B cell (primary cell): ENCODE results near the gene EEPD1. TPM values are rescaled to one million over a fixed set of nuclear protein-coding genes. Genes with fewer than 3 reads are reported as not detected.

Source experiments
- ATAC-seq: fragments of 200-7000 bp; cut with Tn5 transposase; one replicate; pipeline ENCODE4 v1.10.0; 2021; ENCODE audit warnings: low read depth, mild to moderate bottlenecking, moderate number of reproducible peaks, moderate library complexity
- CTCF ChIA-PET: fragments of 350-600 bp; sonication (Branson Sonifier 250); formaldehyde crosslinking; loops from one replicate; lab custom pipeline; 2021; ENCODE audit warnings: antibody characterized with exemption, inconsistent platforms; lab: Charles Lee
- POLR2A ChIA-PET: fragments of 350-600 bp; sonication (Branson Sonifier 250); formaldehyde crosslinking; loops from one replicate; lab custom pipeline; 2021; ENCODE audit warnings: antibody characterized with exemption; lab: Charles Lee
- DNase-seq: peaks from one replicate; pipeline ENCODE4 v3.0.0; 2013
- H2AFZ ChIP-seq: 2 replicates; pipeline ENCODE4 v1.6.1; 2012; ENCODE audit warnings: mild to moderate bottlenecking, low read depth, low read length; ENCODE audit not compliant: insufficient read depth, poor library complexity, severe bottlenecking
- H3K27ac ChIP-seq, 2 donors: 1 replicate in 1 of 2; 2 replicates in 1 of 2; pipeline ENCODE4 v1.5.1; 2012 to 2013; ENCODE audit warnings: low read length in 2 of 2, mild to moderate bottlenecking in 2 of 2, moderate library complexity in 1 of 2
- H3K27me3 ChIP-seq, 4 experiments: fragments of 200-600 bp in 1 of 4; sonication (generic) in 1 of 4; replicated peaks in 1 of 4; 1 replicate in 2 of 4; 2 replicates in 2 of 4; pipeline versions ENCODE4 v1.6.1 to v1.7.0; 2013 to 2016; ENCODE audit warnings: low read length in 3 of 4, mild to moderate bottlenecking in 2 of 4, mixed read lengths in 1 of 4, moderate library complexity in 1 of 4; ENCODE audit not compliant: insufficient read depth in 4 of 4, control insufficient read depth in 3 of 4; ENCODE audit errors: control extremely low read depth in 1 of 4
- H3K36me3 ChIP-seq, 2 experiments: replicated peaks in 1 of 2; 1 replicate in 1 of 2; 2 replicates in 1 of 2; pipeline versions ENCODE4 v1.6.1 to v1.7.1; 2013; ENCODE audit warnings: low read length in 1 of 2; ENCODE audit not compliant: insufficient read depth in 2 of 2, control insufficient read depth in 1 of 2; ENCODE audit errors: control extremely low read depth in 1 of 2, extremely low read depth in 1 of 2
- H3K4me1 ChIP-seq, 2 donors: fragments of 200-600 bp in 1 of 2; sonication (generic) in 1 of 2; 1 replicate in 1 of 2; 2 replicates in 1 of 2; pipeline versions ENCODE4 v1.5.1 to v1.6.1; 2013 to 2017; ENCODE audit warnings: low read length in 2 of 2; ENCODE audit not compliant: control insufficient read depth in 2 of 2, insufficient read depth in 2 of 2
- H3K4me2 ChIP-seq: replicated peaks from 2 replicates; pipeline ENCODE3; 2012; ENCODE audit warnings: mild to moderate bottlenecking, low read depth, low read length; ENCODE audit not compliant: poor library complexity, severe bottlenecking
- H3K4me3 ChIP-seq, 5 experiments: fragments of 200-600 bp in 1 of 5; sonication (generic) in 1 of 5; 1 replicate in 3 of 5; 2 replicates in 2 of 5; pipeline versions ENCODE4 v1.5.1 to v1.7.0; 2011 to 2016; ENCODE audit warnings: low read length in 4 of 5, mild to moderate bottlenecking in 4 of 5, low read depth in 2 of 5, control low read depth in 1 of 5, moderate library complexity in 1 of 5; ENCODE audit not compliant: insufficient read depth in 1 of 5; ENCODE audit errors: control extremely low read depth in 1 of 5, extremely low read depth in 1 of 5
- H3K79me2 ChIP-seq: fragments of 200-600 bp; sonication (generic); one replicate; pipeline ENCODE4 v1.6.0; 2016; ENCODE audit warnings: low read length; ENCODE audit not compliant: control insufficient read depth, insufficient read depth
- H3K9ac ChIP-seq: fragments of 200-600 bp; sonication (generic); 2 replicates; pipeline ENCODE4 v1.6.1; 2017; ENCODE audit warnings: mild to moderate bottlenecking, low read length, moderate library complexity
- H3K9me3 ChIP-seq, 3 donors: one replicate each; pipeline versions ENCODE4 v1.6.1 to v1.7.1; 2013; ENCODE audit warnings: low read length in 2 of 3; ENCODE audit not compliant: control insufficient read depth in 2 of 3, insufficient read depth in 1 of 3; ENCODE audit errors: control extremely low read depth in 1 of 3
- H4K20me1 ChIP-seq: 2 replicates; pipeline ENCODE4 v1.6.0; 2012; ENCODE audit warnings: mild to moderate bottlenecking, low read length; ENCODE audit not compliant: insufficient read depth, control insufficient read depth, poor library complexity, severe bottlenecking
- H3K27ac Mint-ChIP-seq: one replicate; pipeline ENCODE4 v1.8.0; 2021; ENCODE audit warnings: mixed read lengths
- H3K27me3 Mint-ChIP-seq: one replicate; pipeline ENCODE4 v1.8.0; 2021; ENCODE audit warnings: mixed read lengths
- H3K4me1 Mint-ChIP-seq: one replicate; pipeline ENCODE4 v1.8.0; 2021; ENCODE audit warnings: mixed read lengths
- H3K4me3 Mint-ChIP-seq: one replicate; pipeline ENCODE4 v1.8.0; 2021; ENCODE audit warnings: mixed read lengths
- H3K9me3 Mint-ChIP-seq: one replicate; pipeline ENCODE4 v1.8.0; 2022; ENCODE audit warnings: mixed read lengths; ENCODE audit not compliant: insufficient read depth
- EZH2 ChIP-seq: IDR thresholded peaks from 2 replicates; pipeline ENCODE4 v1.6.1; 2012; ENCODE audit warnings: borderline replicate concordance, low read depth, mild to moderate bottlenecking, moderate library complexity, low read length; ENCODE audit not compliant: insufficient read depth, poor library complexity, severe bottlenecking
- WGBS: methylation state at CpG from one replicate; pipeline ENCODE4 v1.1.5; 2013; ENCODE audit warnings: missing lambda C conversion rate; ENCODE audit not compliant: insufficient coverage; 5-methylcytosine and 5-hydroxymethylcytosine counted together
- intact Hi-C: fragments of 100-400 bp; cut with micrococcal nuclease; formaldehyde crosslinking; loops from one replicate; pipeline ENCODE4 v1.10.0; 2022
- polyA plus RNA-seq: library from polyadenylated mRNA; depleted of rRNA; stranded (reverse); fragments of >200 nt; gene quantifications from 2 replicates; pipeline ENCODE4 v1.2.3, GENCODE V29; 2012
- total RNA-seq, 2 donors: library from RNA; stranded (reverse); fragments of 120-200 nt in 1 of 2; gene quantifications; 1 replicate in 1 of 2; 2 replicates in 1 of 2; pipeline versions ENCODE4 v1.2.3 to v1.2.4, GENCODE V29; 2013 to 2022
- TF ChIP-seq, protein P1 (sequence below): fragments of 200-600 bp; IDR thresholded peaks from one replicate; pipeline ENCODE4 v1.8.0; 2022; ENCODE audit warnings: antibody characterized with exemption, mild to moderate bottlenecking

EEPD1 gene
- total and polyA plus RNA-seq, 2 donors (not counting 1 experiment from before 2014, with no cell fraction given) = 0.49 to 4.1 TPM

GRCh38 chr7:36297364-36298009, 144.4 kb downstream of the EEPD1 start:
- intact Hi-C loops = no loop called here
- H3K27me3 ChIP-seq = peaks cover 0 to 2% (median 0%) of the 10 kb centered on the region in 4 experiments
- no peaks in the 10 kb centered on the region for H3K27me3 Mint-ChIP-seq
- H3K4me1 ChIP-seq = no peaks in the 10 kb centered on the region
- H3K27ac Mint-ChIP-seq = no peak overlapping the region
- TF ChIP-seq, protein P1, sequence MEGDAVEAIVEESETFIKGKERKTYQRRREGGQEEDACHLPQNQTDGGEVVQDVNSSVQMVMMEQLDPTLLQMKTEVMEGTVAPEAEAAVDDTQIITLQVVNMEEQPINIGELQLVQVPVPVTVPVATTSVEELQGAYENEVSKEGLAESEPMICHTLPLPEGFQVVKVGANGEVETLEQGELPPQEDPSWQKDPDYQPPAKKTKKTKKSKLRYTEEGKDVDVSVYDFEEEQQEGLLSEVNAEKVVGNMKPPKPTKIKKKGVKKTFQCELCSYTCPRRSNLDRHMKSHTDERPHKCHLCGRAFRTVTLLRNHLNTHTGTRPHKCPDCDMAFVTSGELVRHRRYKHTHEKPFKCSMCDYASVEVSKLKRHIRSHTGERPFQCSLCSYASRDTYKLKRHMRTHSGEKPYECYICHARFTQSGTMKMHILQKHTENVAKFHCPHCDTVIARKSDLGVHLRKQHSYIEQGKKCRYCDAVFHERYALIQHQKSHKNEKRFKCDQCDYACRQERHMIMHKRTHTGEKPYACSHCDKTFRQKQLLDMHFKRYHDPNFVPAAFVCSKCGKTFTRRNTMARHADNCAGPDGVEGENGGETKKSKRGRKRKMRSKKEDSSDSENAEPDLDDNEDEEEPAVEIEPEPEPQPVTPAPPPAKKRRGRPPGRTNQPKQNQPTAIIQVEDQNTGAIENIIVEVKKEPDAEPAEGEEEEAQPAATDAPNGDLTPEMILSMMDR = no peak
- TF ChIP-seq EZH2 = no peak
- H3K9me3 ChIP-seq = no peaks in the 10 kb centered on the region
- no peak overlapping the region for H3K4me2 ChIP-seq
- H3K4me3 ChIP-seq = no peak overlapping the region
- no peaks in the 10 kb centered on the region for H4K20me1 ChIP-seq
- no peaks in the 10 kb centered on the region for H3K36me3 ChIP-seq
- H3K9ac ChIP-seq = no peak overlapping the region
- no peak overlapping the region for H3K4me3 Mint-ChIP-seq
- DNase-seq = no peak
- no peaks in the 10 kb centered on the region for H3K9me3 Mint-ChIP-seq
- 100% methylated on average over 1 of the region's 7 CpGs for WGBS
- no peaks in the 10 kb centered on the region for H3K4me1 Mint-ChIP-seq
- ChIA-PET POLR2A (no interaction called here), CTCF (interaction anchor here (2.0 kb wide), 1 partner anchor 21 kb away, joined by 14 read pairs; no protein-coding TSS in a partner anchor)
- no peak overlapping the region for H2AFZ ChIP-seq
- H3K79me2 ChIP-seq = no peaks in the 10 kb centered on the region
- ATAC-seq = no peak
- no peak overlapping the region for H3K27ac ChIP-seq

- no peak for ATAC-seq
- Histone ChIP-seq H3K79me2 (no peaks in the 10 kb centered on the region), H3K27me3 (no peaks in the 10 kb centered on the region), H3K36me3 (no peaks in the 10 kb centered on the region), H3K4me3 (no peak overlapping the region), H3K9me3 (no peaks in the 10 kb centered on the region), H3K27ac (no peak overlapping the region), H3K4me2 (no peak overlapping the region), H4K20me1 (no peaks in the 10 kb centered on the region), H2AFZ (no peak overlapping the region), H3K4me1 (no peaks in the 10 kb centered on the region), H3K9ac (no peak overlapping the region)
- WGBS = 97% methylated on average over 4 of the region's 4 CpGs
- TF ChIP-seq, protein P1 = no peak
- TF ChIP-seq EZH2 = no peak
- CTCF ChIA-PET = interaction anchor here (0.7 to 2.0 kb wide), 3 partner anchors 10 to 314 kb away, joined by 3 to 14 read pairs (median 3); no protein-coding TSS in a partner anchor
- no peak for DNase-seq
- intact Hi-C loops = no loop called here
- Mint-ChIP-seq H3K27ac (no peak overlapping the region), H3K4me1 (no peaks in the 10 kb centered on the region), H3K4me3 (no peak overlapping the region), H3K9me3 (no peaks in the 10 kb centered on the region), H3K27me3 (no peaks in the 10 kb centered on the region)
- POLR2A ChIA-PET = no interaction called here
Measured at GRCh38 chr7:36298106-36298505, 145.1 kb downstream of the EEPD1 start.
